Measurements from ENCODE around the gene PTH1R.

- TF ChIP-seq CTCF (conservative IDR thresholded peaks at IDR 0.05 in 1 of 2, IDR thresholded peaks at IDR 0.05 in 1 of 2; ENCODE audit: extremely low read depth in 1 of 2, insufficient read depth in 1 of 2, low read depth in 1 of 2, low read length in 2 of 2) (no peak), EZH2 (IDR thresholded peaks at IDR 0.05; ENCODE audit: borderline replicate concordance, low read length) (no peak)
These were observed 6.9 kb upstream of the PTH1R start for GRCh38 chr3:46870651-46871050.

Measured in mammary epithelial cell (primary cell).